ACC112 (cell line): ENCODE results near the gene SCAMP2.

Source experiments
- H2AFZ ChIP-seq: fragments of 200-600 bp; sonication (generic); one replicate; pipeline ENCODE4 v1.6.0; 2017; ENCODE audit warnings: antibody characterized with exemption, low read length; ENCODE audit not compliant: unreplicated experiment
- H3K27ac ChIP-seq: fragments of 200-600 bp; sonication (generic); 2 replicates; pipeline ENCODE4 v1.5.1; 2014; ENCODE audit warnings: low read depth, mild to moderate bottlenecking, antibody characterized with exemption, low read length, moderate library complexity
- H3K27me3 ChIP-seq: fragments of 200-600 bp; sonication (generic); 2 replicates; pipeline ENCODE4 v1.6.1; 2014; ENCODE audit warnings: mild to moderate bottlenecking, antibody characterized with exemption, low read length, moderate library complexity, mixed read lengths; ENCODE audit not compliant: insufficient read depth
- H3K36me3 ChIP-seq: fragments of 200-600 bp; sonication (generic); 2 replicates; pipeline ENCODE4 v1.6.1; 2016; ENCODE audit warnings: mild to moderate bottlenecking, antibody characterized with exemption, low read length, moderate library complexity, mixed read lengths; ENCODE audit not compliant: insufficient read depth
- H3K4me1 ChIP-seq: fragments of 200-600 bp; sonication (generic); one replicate; pipeline ENCODE4 v1.6.1; 2016; ENCODE audit warnings: low read length, mixed read lengths; ENCODE audit not compliant: insufficient read depth, unreplicated experiment, control insufficient read depth
- H3K4me3 ChIP-seq: fragments of 200-600 bp; sonication (generic); 2 replicates; pipeline ENCODE4 v1.5.1; 2014; ENCODE audit warnings: mild to moderate bottlenecking, low read depth, low read length
- H3K79me2 ChIP-seq: fragments of 200-600 bp; sonication (generic); one replicate; pipeline ENCODE4 v1.6.0; 2016; ENCODE audit warnings: low read length; ENCODE audit not compliant: control insufficient read depth, unreplicated experiment, insufficient read depth

SCAMP2 gene

GRCh38 chr15:74802862-74803447 lies 70.2 kb downstream of the SCAMP2 start:
- Histone ChIP-seq H3K4me1 (no peaks in the 10 kb centered on the region), H3K27ac (no peak overlapping the region), H3K27me3 (no peaks in the 10 kb centered on the region), H3K79me2 (no peaks in the 10 kb centered on the region), H3K36me3 (peaks cover 2% of the 10 kb centered on the region; the same call in 1 of the 2 replicates), H2AFZ (no peak overlapping the region), H3K4me3 (no peak overlapping the region)

GRCh38 chr15:74802290-74802689 lies 70.9 kb downstream of the SCAMP2 start:
- H3K4me3 ChIP-seq = no peak overlapping the region
- H2AFZ ChIP-seq = no peak overlapping the region
- H3K27me3 ChIP-seq = no peaks in the 10 kb centered on the region
- no peaks in the 10 kb centered on the region for H3K4me1 ChIP-seq
- H3K36me3 ChIP-seq = peaks cover 2% of the 10 kb centered on the region; the same call in 1 of the 2 replicates
- no peak overlapping the region for H3K27ac ChIP-seq
- H3K79me2 ChIP-seq = peaks cover 5% of the 10 kb centered on the region

- no peak overlapping the region for H3K27ac ChIP-seq
- no peak overlapping the region for H3K4me3 ChIP-seq
- peaks cover 2% of the 10 kb centered on the region; the same call in 1 of the 2 replicates for H3K36me3 ChIP-seq
- H3K79me2 ChIP-seq = peaks cover 5% of the 10 kb centered on the region
- H2AFZ ChIP-seq = no peak overlapping the region
- H3K4me1 ChIP-seq = no peaks in the 10 kb centered on the region
- H3K27me3 ChIP-seq = no peaks in the 10 kb centered on the region
Observed at GRCh38 chr15:74801311-74801997, 71.7 kb downstream of the SCAMP2 start.

- Histone ChIP-seq H3K27me3 (no peaks in the 10 kb centered on the region), H3K4me3 (no peak overlapping the region), H2AFZ (no peak overlapping the region), H3K79me2 (peaks cover 9% of the 10 kb centered on the region), H3K36me3 (peaks cover 2% of the 10 kb centered on the region; the same call in 1 of the 2 replicates), H3K27ac (no peak overlapping the region), H3K4me1 (no peaks in the 10 kb centered on the region)
Observed at GRCh38 chr15:74800559-74801094, 72.5 kb downstream of the SCAMP2 start.

- Histone ChIP-seq H3K27me3 (no peaks in the 10 kb centered on the region), H3K36me3 (peaks cover 2% of the 10 kb centered on the region; the same call in 1 of the 2 replicates), H3K79me2 (peaks cover 13% of the 10 kb centered on the region), H3K27ac (no peak overlapping the region), H3K4me1 (no peaks in the 10 kb centered on the region), H2AFZ (no peak overlapping the region), H3K4me3 (no peak overlapping the region)
Observed at GRCh38 chr15:74799856-74800558, 73.2 kb downstream of the SCAMP2 start.

- Histone ChIP-seq H3K79me2 (peaks cover 20% of the 10 kb centered on the region), H3K4me3 (no peak overlapping the region), H2AFZ (no peak overlapping the region), H3K27me3 (no peaks in the 10 kb centered on the region), H3K4me1 (no peaks in the 10 kb centered on the region), H3K36me3 (peaks cover 2% of the 10 kb centered on the region; the same call in 1 of the 2 replicates), H3K27ac (no peak overlapping the region)
Observed at GRCh38 chr15:74799255-74799855, 73.8 kb downstream of the SCAMP2 start.

GRCh38 chr15:74798388-74799254 lies 74.5 kb downstream of the SCAMP2 start:
- Histone ChIP-seq H3K79me2 (peaks cover 26% of the 10 kb centered on the region), H3K36me3 (peaks cover 2% of the 10 kb centered on the region; the same call in 1 of the 2 replicates), H3K27me3 (no peaks in the 10 kb centered on the region), H3K4me1 (no peaks in the 10 kb centered on the region), H3K4me3 (no peak overlapping the region), H2AFZ (no peak overlapping the region), H3K27ac (no peak overlapping the region)

- H3K4me3 ChIP-seq = no peak overlapping the region
- peaks cover 50% of the 10 kb centered on the region for H3K79me2 ChIP-seq
- peaks cover 2% of the 10 kb centered on the region; the same call in 1 of the 2 replicates for H3K36me3 ChIP-seq
Observed at GRCh38 chr15:74795966-74796625, 77.1 kb downstream of the SCAMP2 start.

GRCh38 chr15:74794970-74795349 lies 78.2 kb downstream of the SCAMP2 start:
- peaks cover 53% of the 10 kb centered on the region for H3K79me2 ChIP-seq
- H3K4me1 ChIP-seq = peaks cover 19% of the 10 kb centered on the region
- H3K27ac ChIP-seq = no peak overlapping the region

More at GRCh38 chr15:74795966-74796625, 77.1 kb downstream of the SCAMP2 start:
- H3K27ac ChIP-seq = no peak overlapping the region
- H3K4me1 ChIP-seq = peaks cover 8% of the 10 kb centered on the region
- H2AFZ ChIP-seq = no peak overlapping the region
- no peaks in the 10 kb centered on the region for H3K27me3 ChIP-seq

More at GRCh38 chr15:74794970-74795349, 78.2 kb downstream of the SCAMP2 start:
- no peak overlapping the region for H2AFZ ChIP-seq
- peaks cover 2% of the 10 kb centered on the region; the same call in 1 of the 2 replicates for H3K36me3 ChIP-seq
- no peaks in the 10 kb centered on the region for H3K27me3 ChIP-seq
- H3K4me3 ChIP-seq = no peak overlapping the region
